ENCODE results near the gene SLCO6A1. TPM values are rescaled to one million over a fixed set of nuclear protein-coding genes. Genes with fewer than 3 reads are reported as not detected.

Gene SLCO6A1
- total RNA-seq, 6 experiments from 2014 or later, result not detected

GRCh38 chr5:102433473-102433872, 65.3 kb downstream of the SLCO6A1 start:
- TF ChIP-seq POLR2A (IDR thresholded peaks at IDR 0.05) (no peak), CTCF (IDR thresholded peaks at IDR 0.05) (no peak)
- DNase-seq, result peak in 1 of 3 donors; percentile 39
- Histone ChIP-seq H3K9me3 (no peaks in the 10 kb centered on the region), H3K4me3 (no peak overlapping the region), H3K4me1 (no peaks in the 10 kb centered on the region), H3K27ac (no peak overlapping the region), H3K36me3 (no peaks in the 10 kb centered on the region), H3K27me3 (no peaks in the 10 kb centered on the region)
- WGBS (ENCODE audit: insufficient coverage, low coverage, low lambda C conversion rate, missing lambda C conversion rate), result 17% methylated on average over 1 of the region's 2 CpGs
- intact Hi-C loops (cut with DNase I), result no loop called here
- ATAC-seq, result no peak

GRCh38 chr5:102421647-102422046, 77.2 kb downstream of the SLCO6A1 start:
- DNase-seq (peak; percentile 37 to 60 (median 53)), ATAC-seq (no peak)
- H3K4me3 ChIP-seq, result no peak overlapping the region
- intact Hi-C loops (cut with DNase I), result no loop called here
- TF ChIP-seq POLR2A (IDR thresholded peaks at IDR 0.05) (no peak), CTCF (IDR thresholded peaks at IDR 0.05) (peak in 1 of 4 donors; percentile 18)
- H3K27me3 ChIP-seq, result no peaks in the 10 kb centered on the region
- no peaks in the 10 kb centered on the region for H3K4me1 ChIP-seq
- no peaks in the 10 kb centered on the region for H3K9me3 ChIP-seq
- H3K36me3 ChIP-seq, result no peaks in the 10 kb centered on the region
- H3K27ac ChIP-seq, result no peak overlapping the region
- WGBS (ENCODE audit: insufficient coverage, low coverage, low lambda C conversion rate, missing lambda C conversion rate), result 23% methylated on average over 2 of the region's 3 CpGs

GRCh38 chr5:102418531-102418930, 80.3 kb downstream of the SLCO6A1 start:
- ATAC-seq, result no peak
- intact Hi-C loops (cut with DNase I), result no loop called here
- DNase-seq, result no peak
- no peaks in the 10 kb centered on the region for H3K9me3 ChIP-seq
- no peak for TF ChIP-seq CTCF (IDR thresholded peaks at IDR 0.05)
- TF ChIP-seq POLR2A (IDR thresholded peaks at IDR 0.05), result no peak
- 17% methylated on average over 1 of the region's 1 CpG for WGBS (ENCODE audit: insufficient coverage, low coverage, low lambda C conversion rate, missing lambda C conversion rate)
- no peaks in the 10 kb centered on the region for H3K36me3 ChIP-seq
- H3K4me1 ChIP-seq, result no peaks in the 10 kb centered on the region
- no peak overlapping the region for H3K4me3 ChIP-seq
- H3K27ac ChIP-seq, result no peak overlapping the region
- H3K27me3 ChIP-seq, result no peaks in the 10 kb centered on the region

- H3K4me1 ChIP-seq, result no peaks in the 10 kb centered on the region
- H3K4me3 ChIP-seq, result no peak overlapping the region
- 65% methylated on average over 3 of the region's 6 CpGs for WGBS (ENCODE audit: insufficient coverage, low coverage, low lambda C conversion rate, missing lambda C conversion rate)
- TF ChIP-seq POLR2A (IDR thresholded peaks at IDR 0.05) (no peak), CTCF (IDR thresholded peaks at IDR 0.05) (no peak)
- ATAC-seq, result no peak
- intact Hi-C loops (cut with DNase I), result no loop called here
- H3K36me3 ChIP-seq, result no peaks in the 10 kb centered on the region
- H3K9me3 ChIP-seq, result no peaks in the 10 kb centered on the region
- H3K27me3 ChIP-seq, result no peaks in the 10 kb centered on the region
- H3K27ac ChIP-seq, result no peak overlapping the region
- no peak for DNase-seq
Measured at GRCh38 chr5:102414448-102414847, 84.4 kb downstream of the SLCO6A1 start.

- no peak for TF ChIP-seq POLR2A (IDR thresholded peaks at IDR 0.05)
- TF ChIP-seq CTCF (IDR thresholded peaks at IDR 0.05), result no peak
- ATAC-seq, result no peak
- WGBS (ENCODE audit: insufficient coverage, low coverage, low lambda C conversion rate, missing lambda C conversion rate), result 27% methylated on average over 2 of the region's 2 CpGs
- intact Hi-C loops (cut with DNase I), result no loop called here
- H3K9me3 ChIP-seq, result no peaks in the 10 kb centered on the region
- no peak overlapping the region for H3K27ac ChIP-seq
- H3K36me3 ChIP-seq, result no peaks in the 10 kb centered on the region
- no peak for DNase-seq
- no peak overlapping the region for H3K4me3 ChIP-seq
- H3K4me1 ChIP-seq, result no peaks in the 10 kb centered on the region
- H3K27me3 ChIP-seq, result no peaks in the 10 kb centered on the region
Measured at GRCh38 chr5:102388235-102388634, 110.6 kb downstream of the SLCO6A1 start.

All from right lobe of liver (tissue), 6 donors.